SK-N-SH treated with all-trans-retinoic acid at 6 μM for 48 hours (cell line): Measurements from ENCODE around the gene FBLN2.
"Not testable (repeated sequence)": the region's sequence is repeated elsewhere in the genome, so short reads cannot be mapped to it uniquely, and the experiment has no call there.

Experiments used
- ATAC-seq: fragments of 200-7000 bp; cut with Tn5 transposase; 3 replicates; pipeline ENCODE4 v1.9.1; 2020; ENCODE audit warnings: mild to moderate bottlenecking, moderate library complexity
- ARNTL ChIP-seq: fragments of 450-650 bp; formaldehyde crosslinking; IDR thresholded peaks from 2 replicates; pipeline ENCODE4 v1.5.0; 2020; ENCODE audit warnings: low read depth, mild to moderate bottlenecking, moderate library complexity, borderline replicate concordance
- BACH2 ChIP-seq: fragments of 250-450 bp; sonication (Bioruptor Pico); IDR thresholded peaks from 2 replicates; pipeline ENCODE4 v1.9.0; 2021; ENCODE audit warnings: mild to moderate bottlenecking, borderline replicate concordance
- CREB5 ChIP-seq: fragments of 250-450 bp; sonication (Bioruptor Pico); IDR thresholded peaks from 2 replicates; pipeline ENCODE4 v1.5.1; 2020; ENCODE audit warnings: low read depth, mild to moderate bottlenecking, moderate library complexity
- CSDC2 ChIP-seq: fragments of 250-450 bp; sonication (Bioruptor Pico); IDR thresholded peaks from 2 replicates; pipeline ENCODE4 v1.5.0; 2020; ENCODE audit warnings: mild to moderate bottlenecking, moderate library complexity
- ESRRG ChIP-seq: fragments of 250-450 bp; sonication (Bioruptor Pico); IDR thresholded peaks from 2 replicates; pipeline ENCODE4 v1.6.1; 2021; ENCODE audit warnings: mild to moderate bottlenecking
- GLIS3 ChIP-seq: fragments of 250-450 bp; sonication (Bioruptor Pico); IDR thresholded peaks from 2 replicates; pipeline ENCODE4 v1.5.0; 2020; ENCODE audit warnings: mild to moderate bottlenecking, moderate library complexity
- ISL1 ChIP-seq: fragments of 250-450 bp; sonication (Bioruptor Pico); IDR thresholded peaks from 2 replicates; pipeline ENCODE4 v2.1.2; 2022; ENCODE audit warnings: mild to moderate bottlenecking, moderate library complexity
- OSR1 ChIP-seq: fragments of 250-450 bp; sonication (Bioruptor Pico); IDR thresholded peaks from 2 replicates; pipeline ENCODE4 v1.8.0; 2022; ENCODE audit warnings: moderate library complexity, mild to moderate bottlenecking, inconsistent platforms
- PATZ1 ChIP-seq: fragments of 250-450 bp; sonication (Bioruptor Pico); IDR thresholded peaks from 2 replicates; pipeline ENCODE4 v1.8.0; 2020; ENCODE audit warnings: mild to moderate bottlenecking, moderate library complexity, borderline replicate concordance
- POU6F1 ChIP-seq: fragments of 250-450 bp; sonication (Bioruptor Pico); IDR thresholded peaks from 2 replicates; pipeline ENCODE4 v1.8.0; 2021; ENCODE audit warnings: low read depth, mild to moderate bottlenecking, moderate library complexity, borderline replicate concordance
- PPARA ChIP-seq: fragments of 250-450 bp; sonication (Bioruptor Pico); IDR thresholded peaks from 2 replicates; pipeline ENCODE4 v1.5.0; 2020; ENCODE audit warnings: mild to moderate bottlenecking, borderline replicate concordance
- RARB ChIP-seq: fragments of 250-450 bp; sonication (Bioruptor Pico); IDR thresholded peaks from 2 replicates; pipeline ENCODE4 v1.8.0; 2021; ENCODE audit warnings: mild to moderate bottlenecking, moderate library complexity
- SNAI2 ChIP-seq: fragments of 250-450 bp; sonication (Bioruptor Pico); IDR thresholded peaks from 2 replicates; pipeline ENCODE4 v1.5.0; 2020; ENCODE audit warnings: mild to moderate bottlenecking, moderate library complexity
- TCF4 ChIP-seq: fragments of 250-450 bp; sonication (Bioruptor Pico); IDR thresholded peaks from 2 replicates; pipeline ENCODE4 v1.8.0; 2021; ENCODE audit warnings: mild to moderate bottlenecking, moderate library complexity, borderline replicate concordance
- TOX ChIP-seq: fragments of 250-450 bp; sonication (Bioruptor Pico); IDR thresholded peaks from 2 replicates; pipeline ENCODE4 v1.8.0; 2021; ENCODE audit warnings: mild to moderate bottlenecking, moderate library complexity, borderline replicate concordance
- TSHZ2 ChIP-seq: fragments of 250-450 bp; sonication (Bioruptor Pico); IDR thresholded peaks from 2 replicates; pipeline ENCODE4 v1.5.0; 2020; ENCODE audit warnings: mild to moderate bottlenecking, moderate library complexity
- ZC3H10 ChIP-seq: fragments of 250-450 bp; sonication (Bioruptor Pico); IDR thresholded peaks from 2 replicates; pipeline ENCODE4 v1.5.1; 2021; ENCODE audit warnings: mild to moderate bottlenecking, moderate library complexity
- ZFP3 ChIP-seq: fragments of 250-450 bp; sonication (Bioruptor Pico); IDR thresholded peaks from 2 replicates; pipeline ENCODE4 v1.5.0; 2020; ENCODE audit warnings: mild to moderate bottlenecking, moderate library complexity
- ZFP30 ChIP-seq: fragments of 450-650 bp; formaldehyde crosslinking; IDR thresholded peaks from 2 replicates; pipeline ENCODE4 v1.5.0; 2022; ENCODE audit warnings: mild to moderate bottlenecking, moderate library complexity
- ZNF70 ChIP-seq: fragments of 450-650 bp; formaldehyde crosslinking; IDR thresholded peaks from 2 replicates; pipeline ENCODE4 v1.5.0; 2020; ENCODE audit warnings: mild to moderate bottlenecking, moderate library complexity

The FBLN2 gene

GRCh38 chr3:13559764-13560525, 11.0 kb downstream of the FBLN2 start:
- TF ChIP-seq CSDC2 (CRISPR knock-in tag), result no peak
- TF ChIP-seq ZC3H10, result no peak
- no peak for TF ChIP-seq TSHZ2 (CRISPR knock-in tag)
- no peak for ATAC-seq

GRCh38 chr3:13561376-13561775, 12.5 kb downstream of the FBLN2 start:
- no peak for ATAC-seq
- TF ChIP-seq PPARA (no peak), ZFP30 (CRISPR knock-in tag) (no peak), TOX (CRISPR knock-in tag) (no peak), ESRRG (CRISPR knock-in tag) (no peak), SNAI2 (CRISPR knock-in tag) (no peak), ZC3H10 (no peak), BACH2 (no peak), OSR1 (CRISPR knock-in tag) (no peak), RARB (CRISPR knock-in tag) (no peak), GLIS3 (no peak), PATZ1 (CRISPR knock-in tag) (no peak), ARNTL (CRISPR knock-in tag) (no peak), TSHZ2 (CRISPR knock-in tag) (no peak), ZNF70 (no peak), CREB5 (CRISPR knock-in tag) (no peak), ZFP3 (CRISPR knock-in tag) (no peak)

- ATAC-seq, result no peak
- TF ChIP-seq ZFP3 (CRISPR knock-in tag) (no peak), RARB (CRISPR knock-in tag) (no peak), PPARA (no peak), TSHZ2 (CRISPR knock-in tag) (no peak), ISL1 (CRISPR knock-in tag) (no peak), TCF4 (CRISPR knock-in tag) (no peak), CSDC2 (CRISPR knock-in tag) (no peak), PATZ1 (CRISPR knock-in tag) (no peak), ZNF70 (no peak), POU6F1 (no peak), GLIS3 (no peak), BACH2 (no peak), ZC3H10 (no peak)
Observed at GRCh38 chr3:13561967-13562366, 13.0 kb downstream of the FBLN2 start.

- ATAC-seq, result not testable (repeated sequence)
Observed at GRCh38 chr3:13562421-13562820, 13.5 kb downstream of the FBLN2 start.
